Superior temporal gyrus (tissue), 1 donor: ENCODE results near the gene EXOC2.
"Not testable (repeated sequence)": the region's sequence is repeated elsewhere in the genome, so short reads cannot be mapped to it uniquely, and the experiment has no call there.

Experiments
- DNase-seq: peaks from one replicate; pipeline ENCODE4 v3.0.0-alpha.2; 2016; ENCODE audit errors: extremely low spot score

The EXOC2 gene

DNA sequence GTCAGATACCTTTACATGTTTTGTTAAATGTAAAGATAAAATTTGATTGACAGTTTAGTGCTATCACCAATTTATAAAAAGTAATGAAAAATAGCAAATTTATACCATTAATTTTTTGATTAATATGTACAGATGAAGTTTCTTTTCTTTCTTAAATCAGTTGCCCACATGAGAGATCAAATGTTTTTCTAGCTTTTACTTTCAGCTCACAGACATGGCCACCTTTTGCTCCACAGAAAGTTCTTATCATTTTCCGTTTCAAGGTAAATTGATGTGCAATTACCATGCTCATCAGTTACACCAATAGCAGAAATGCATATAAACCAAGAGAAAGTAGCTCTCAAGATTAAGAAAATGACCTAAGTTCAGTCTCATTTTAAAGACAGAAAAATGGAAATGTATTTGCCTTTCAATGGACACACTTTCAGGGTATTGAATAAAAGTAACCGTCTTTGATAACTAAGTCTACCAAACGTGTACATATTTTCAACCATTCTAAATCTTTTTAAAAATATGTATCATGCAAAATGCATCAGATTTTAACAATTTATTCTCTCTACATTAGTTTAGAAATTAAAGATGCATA lies 16.6 kb upstream of the EXOC2 start:
- DNase-seq, result no peak

GRCh38 chr6:708237-708598 lies 15.3 kb upstream of the EXOC2 start:
- no peak for DNase-seq

GRCh38 chr6:707576-708236 lies 14.8 kb upstream of the EXOC2 start:
- no peak for DNase-seq

DNA sequence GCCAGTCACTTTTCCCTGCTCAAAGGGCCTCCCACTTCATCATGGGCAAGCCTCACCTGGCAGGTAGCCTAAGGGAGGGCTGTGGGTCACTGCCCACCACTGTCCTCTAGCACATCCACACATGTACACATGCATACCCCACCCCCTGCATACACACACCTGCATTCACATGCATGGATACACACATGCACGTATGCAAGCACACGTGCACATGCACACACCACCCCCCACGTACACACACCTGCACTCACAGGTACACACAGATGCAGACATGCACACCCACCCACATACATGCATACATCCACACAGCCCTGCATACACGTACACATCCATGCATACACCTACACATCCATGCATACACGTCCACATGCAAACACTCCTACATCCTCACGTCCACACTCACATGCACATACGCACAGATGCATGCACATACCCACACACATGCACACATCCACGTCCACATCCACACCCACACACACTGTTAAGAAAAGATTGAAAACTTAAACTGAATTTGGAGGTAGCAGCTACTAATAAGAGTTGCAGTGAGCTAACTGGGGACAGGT lies 14.0 kb upstream of the EXOC2 start:
- DNase-seq, result no peak

- no peak for DNase-seq
Observed at GRCh38 chr6:706146-706545, 13.2 kb upstream of the EXOC2 start.

GRCh38 chr6:705047-705446 lies 12.1 kb upstream of the EXOC2 start:
- DNase-seq, result no peak

DNA sequence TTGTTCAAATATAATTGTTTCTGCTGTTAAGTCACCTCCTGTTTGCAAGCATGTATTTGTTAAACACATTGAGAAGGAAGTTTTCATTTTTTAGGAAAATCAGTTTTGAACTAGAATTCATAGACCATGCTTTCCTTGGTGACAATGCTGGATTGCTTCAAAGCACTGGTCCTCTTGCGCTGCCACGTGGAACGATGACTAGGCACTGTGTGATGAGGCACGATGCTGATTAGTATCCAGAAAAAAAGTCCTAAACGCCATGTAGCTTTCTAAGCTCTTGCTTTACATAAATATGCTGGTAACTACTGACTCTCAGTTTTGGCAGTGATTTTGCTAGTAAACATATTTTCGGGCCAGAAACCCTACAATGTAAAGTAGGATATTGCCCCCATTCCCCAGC lies 11.1 kb upstream of the EXOC2 start:
- no peak for DNase-seq

GRCh38 chr6:703552-703951 lies 10.6 kb upstream of the EXOC2 start:
- no peak for DNase-seq

GRCh38 chr6:701700-702479 lies 9.0 kb upstream of the EXOC2 start:
- DNase-seq, result no peak

DNA sequence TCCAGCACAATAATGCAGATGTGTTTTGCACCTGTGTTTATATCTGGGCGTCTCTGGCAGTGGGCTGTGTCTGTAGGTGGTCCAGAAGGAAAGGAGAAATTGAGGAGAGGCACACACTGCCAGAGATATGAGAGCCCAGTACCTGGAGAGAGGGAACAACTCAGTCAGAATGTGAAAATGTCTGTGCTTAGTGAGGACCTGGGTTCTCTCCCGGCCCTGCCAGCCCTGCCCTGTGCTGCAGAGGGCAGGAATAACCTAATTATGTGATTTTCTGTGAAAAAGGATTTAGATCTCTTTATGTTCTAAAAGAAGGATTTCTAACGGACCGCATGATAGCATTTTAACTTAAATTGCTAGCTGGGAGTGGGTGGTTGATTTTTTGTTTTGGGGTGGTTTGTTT lies 8.3 kb upstream of the EXOC2 start:
- no peak for DNase-seq

DNA sequence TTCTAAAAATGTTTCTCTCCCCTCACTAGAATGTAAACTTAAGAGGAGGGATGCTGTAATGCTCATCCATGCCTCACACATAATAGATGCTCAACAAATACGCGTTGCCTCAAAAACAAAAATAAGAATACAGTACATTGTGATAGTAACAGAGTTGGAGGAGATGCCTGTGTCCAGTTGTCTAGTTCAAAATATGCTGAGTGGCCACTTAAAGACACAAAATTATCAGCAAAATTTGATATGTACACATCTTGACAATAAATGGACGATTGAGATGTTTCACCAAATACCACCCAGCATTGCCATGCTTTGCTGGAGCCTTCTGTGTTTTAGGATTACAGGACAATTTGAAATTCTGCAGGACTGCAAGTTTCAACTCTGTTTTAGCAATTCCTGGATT lies 7.6 kb upstream of the EXOC2 start:
- no peak for DNase-seq

DNA sequence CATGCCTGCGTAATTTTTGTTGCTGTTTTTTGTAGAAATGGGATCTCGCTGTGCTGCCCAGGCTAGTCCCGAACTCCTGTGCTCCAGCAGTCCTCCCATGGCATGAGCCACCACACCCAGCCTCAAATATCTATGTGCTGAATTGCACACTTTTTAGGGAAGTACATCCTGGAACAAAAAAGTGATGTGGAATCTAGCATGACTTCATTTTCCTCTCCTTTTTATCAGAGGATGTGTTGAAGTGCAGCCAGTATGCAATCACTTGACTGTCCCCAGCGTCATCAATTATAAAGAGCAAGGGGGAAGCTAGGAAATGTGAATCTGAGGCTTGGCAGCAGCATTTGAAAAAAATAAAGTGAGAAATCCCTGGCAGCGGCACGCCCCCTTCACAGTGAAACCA lies 6.4 kb upstream of the EXOC2 start:
- DNase-seq, result no peak

- DNase-seq, result not testable (repeated sequence)
Observed at GRCh38 chr6:694431-695126, 1.6 kb upstream of the EXOC2 start.

- DNase-seq, result no peak
Observed at GRCh38 chr6:693723-694009, 727 bp upstream of the EXOC2 start.

DNA sequence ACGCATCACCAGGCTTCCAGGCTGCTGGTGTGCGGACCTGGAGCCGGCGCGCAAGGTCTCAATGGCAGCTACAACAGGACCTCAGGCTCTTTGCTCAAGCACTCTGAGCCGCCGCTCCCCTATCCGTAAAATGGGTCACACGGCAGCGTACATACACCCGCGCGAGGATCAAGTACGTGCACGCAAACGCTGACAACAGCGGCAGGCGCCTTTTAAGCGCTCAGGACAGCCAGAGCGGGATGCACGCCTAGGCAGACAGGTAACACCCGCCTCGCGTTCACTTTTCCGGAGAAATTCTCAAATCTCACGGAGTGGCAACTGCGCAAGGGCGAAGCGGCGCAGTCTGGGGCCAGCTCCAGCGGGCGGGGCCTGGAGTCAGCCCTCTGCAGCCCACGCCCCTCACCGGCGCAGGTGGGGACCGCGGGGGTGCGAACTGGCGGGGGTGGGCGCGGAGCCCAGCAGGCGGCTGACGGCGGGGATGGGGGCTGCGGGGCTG lies 535 bp downstream of the EXOC2 start:
- DNase-seq, result no peak

- no peak for DNase-seq
Observed at GRCh38 chr6:689223-689622, 3.7 kb downstream of the EXOC2 start.

DNA sequence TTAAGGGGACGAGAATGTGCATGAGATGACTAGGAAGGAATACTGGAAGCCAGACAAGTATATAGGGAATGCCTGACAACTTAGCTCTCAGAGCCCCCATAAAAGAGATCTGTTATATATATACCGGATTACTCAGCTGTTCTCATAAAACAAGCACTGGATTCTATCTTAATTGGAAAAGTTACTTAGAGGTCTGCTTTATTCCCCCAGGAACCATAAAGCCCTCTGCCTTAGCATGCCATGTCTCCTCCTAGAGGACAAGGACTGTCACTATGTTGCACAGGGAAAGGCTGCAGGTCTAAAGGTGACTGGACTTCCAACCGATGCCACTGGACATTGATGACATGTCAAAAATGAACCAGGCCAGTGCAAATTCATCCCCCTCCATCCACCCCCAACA lies 6.4 kb downstream of the EXOC2 start:
- no peak for DNase-seq

GRCh38 chr6:684831-685636 lies 7.9 kb downstream of the EXOC2 start:
- DNase-seq, result no peak

GRCh38 chr6:683742-684440 lies 9.0 kb downstream of the EXOC2 start:
- no peak for DNase-seq

DNA sequence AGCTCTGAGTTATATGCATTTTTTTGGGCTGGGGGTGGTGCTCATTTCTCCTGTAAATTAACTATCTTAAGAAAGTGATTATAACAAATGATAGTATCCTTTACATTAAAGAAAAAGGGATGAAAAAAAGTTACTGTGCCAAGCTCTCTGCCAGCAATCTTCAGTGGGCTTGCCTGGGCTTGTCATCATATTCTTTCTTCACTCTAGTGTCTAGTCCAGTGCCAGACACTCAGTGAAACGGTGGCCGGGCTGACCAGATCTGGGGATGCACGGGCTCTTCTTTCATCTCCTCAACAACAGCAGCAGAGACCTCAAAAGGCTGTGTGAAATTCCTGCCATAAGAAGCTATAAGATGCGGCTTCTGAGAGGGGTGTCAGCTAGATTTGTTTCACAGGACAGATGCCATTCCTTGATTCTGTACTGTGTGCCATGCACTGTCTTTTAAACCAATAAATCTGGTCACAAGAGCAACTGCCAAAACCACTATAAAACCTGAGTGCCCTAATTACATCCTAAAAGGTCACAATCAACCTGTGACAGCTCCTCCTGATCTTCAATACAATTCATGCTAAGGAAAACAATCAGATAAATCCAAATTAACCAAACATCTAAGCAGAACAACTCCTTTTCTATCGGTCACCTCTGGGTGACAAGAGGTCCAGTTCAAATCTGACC lies 12.1 kb downstream of the EXOC2 start:
- no peak for DNase-seq
